NB4 (cell line): ENCODE data around the gene OPCML.

ENCODE experiments used
- CTCF ChIP-seq: IDR thresholded peaks from one replicate; pipeline ENCODE4 v1.5.1; 2012; ENCODE audit warnings: low read depth, low read length
- MAX ChIP-seq: IDR thresholded peaks from 2 replicates; pipeline ENCODE4 v1.6.1; 2011; ENCODE audit warnings: low read depth, low read length
- MYC ChIP-seq: IDR thresholded peaks from 2 replicates; pipeline ENCODE4 v1.6.1; 2011; ENCODE audit warnings: low read depth, low read length
- POLR2A ChIP-seq: IDR thresholded peaks from 2 replicates; pipeline ENCODE4 v1.6.1; 2011; ENCODE audit warnings: mild to moderate bottlenecking; ENCODE audit not compliant: insufficient read length; ENCODE audit errors: extremely low read depth

- TF ChIP-seq CTCF (no peak), POLR2A (no peak), MYC (no peak), MAX (no peak)
These were observed 678.4 kb downstream of the OPCML start for GRCh38 chr11:132853886-132854285.
